Endodermal cell (in vitro differentiated cells): ENCODE results near the gene NUCKS1. TPM values are rescaled to one million over a fixed set of nuclear protein-coding genes. Genes with fewer than 3 reads are reported as not detected.

Experiments used
- DNase-seq: peaks from one replicate; pipeline ENCODE4 v3.0.0-alpha.2; 2017
- H3K27ac ChIP-seq: 2 replicates; pipeline ENCODE4 v1.5.1; 2013; ENCODE audit warnings: mild to moderate bottlenecking, low read depth, low read length, moderate library complexity
- H3K27me3 ChIP-seq: 2 replicates; pipeline ENCODE4 v1.6.1; 2013; ENCODE audit warnings: mild to moderate bottlenecking, low read length, moderate library complexity; ENCODE audit not compliant: insufficient read depth, control insufficient read depth, poor library complexity, severe bottlenecking
- H3K36me3 ChIP-seq: 2 replicates; pipeline ENCODE4 v1.7.0; 2013; ENCODE audit warnings: mild to moderate bottlenecking, low read length, moderate library complexity; ENCODE audit not compliant: control insufficient read depth, insufficient read depth
- H3K4me1 ChIP-seq: one replicate; pipeline ENCODE4 v1.7.0; 2013; ENCODE audit warnings: low read length; ENCODE audit not compliant: control insufficient read depth, insufficient read depth
- H3K4me3 ChIP-seq: 2 replicates; pipeline ENCODE4 v1.5.1; 2013; ENCODE audit warnings: mild to moderate bottlenecking, low read length, moderate library complexity
- H3K9ac ChIP-seq: 2 replicates; pipeline ENCODE4 v1.6.1; 2013; ENCODE audit warnings: mild to moderate bottlenecking, low read length, moderate library complexity; ENCODE audit not compliant: poor library complexity, severe bottlenecking; ENCODE audit errors: extremely low read depth
- H3K9me3 ChIP-seq: 2 replicates; pipeline ENCODE4 v1.6.1; 2013; ENCODE audit warnings: mild to moderate bottlenecking, low read length, moderate library complexity; ENCODE audit not compliant: control insufficient read depth
- H3K27ac Mint-ChIP-seq: 2 replicates; pipeline ENCODE4 v1.8.0; 2020; ENCODE audit warnings: mixed read lengths
- H3K27me3 Mint-ChIP-seq: 2 replicates; pipeline ENCODE4 v1.8.0; 2021; ENCODE audit warnings: mild to moderate bottlenecking, mixed read lengths; ENCODE audit not compliant: insufficient read depth
- H3K36me3 Mint-ChIP-seq: 2 replicates; pipeline ENCODE4 v1.8.0; 2020; ENCODE audit warnings: low read depth, mixed read lengths
- H3K4me1 Mint-ChIP-seq: 2 replicates; pipeline ENCODE4 v1.8.0; 2020; ENCODE audit warnings: mixed read lengths
- H3K4me3 Mint-ChIP-seq: 2 replicates; pipeline ENCODE4 v1.8.0; 2020; ENCODE audit warnings: mild to moderate bottlenecking, moderate library complexity, mixed read lengths
- H3K9me3 Mint-ChIP-seq: 2 replicates; pipeline ENCODE4 v1.8.0; 2020; ENCODE audit warnings: mild to moderate bottlenecking, mixed read lengths
- WGBS, 2 experiments: methylation state at CpG; one replicate each; pipeline versions ENCODE4 v1.1.5 to v1.1.7; 2013; ENCODE audit warnings: missing lambda C conversion rate in 2 of 2, mixed read lengths in 1 of 2; ENCODE audit not compliant: insufficient coverage in 1 of 2, insufficient read length in 1 of 2; 5-methylcytosine and 5-hydroxymethylcytosine counted together
- total RNA-seq, 2 donors: library from RNA; stranded (reverse); fragmentation: NEBNext Ultra II Directional in 1 of 2; extraction: Animal tissue kit (Norgen Biotek cat#: 25700) in 1 of 2; gene quantifications; 2 replicates in 1 of 2; 3 replicates in 1 of 2; pipeline ENCODE4 v1.2.1, GENCODE V29; 2021
- TF ChIP-seq, protein P1 (sequence below): fragments of 200-600 bp; sonication (generic); conservative IDR thresholded peaks from 2 replicates; pipeline ENCODE4 v1.5.0; 2021; ENCODE audit warnings: antibody characterized with exemption, mild to moderate bottlenecking

Gene NUCKS1
- total RNA-seq, 2 donors from 2014 or later: 380 to 532 TPM

DNA sequence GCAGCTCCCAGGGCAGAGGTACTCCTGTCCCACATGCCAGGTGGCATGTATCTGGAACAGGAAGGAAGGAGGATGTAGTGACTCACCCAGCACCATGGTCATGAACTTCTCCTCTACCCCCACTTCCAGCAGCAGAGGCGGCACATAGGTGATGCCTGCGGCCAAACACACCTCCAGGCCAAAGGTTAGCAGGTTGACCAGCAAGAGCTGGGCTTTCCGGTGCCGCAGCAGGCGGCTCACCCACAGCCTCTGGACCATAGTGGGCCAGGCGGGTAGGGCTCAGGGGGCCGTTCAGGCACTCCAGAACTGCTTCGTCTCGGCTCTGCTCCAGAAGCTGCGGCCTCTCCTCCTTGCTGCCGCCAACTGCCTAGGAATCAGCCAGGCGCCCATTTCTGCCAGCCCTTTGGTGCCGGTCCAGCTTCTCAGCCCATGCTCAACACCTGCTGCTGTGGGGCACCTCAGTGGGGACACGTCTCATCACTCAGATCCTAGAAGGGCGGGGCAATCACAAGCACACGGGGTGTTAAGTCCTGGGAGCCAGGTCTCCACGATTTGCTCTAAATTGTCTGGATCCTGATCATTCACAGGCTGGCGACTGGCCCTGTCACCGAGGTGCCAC is 85.5 kb downstream of the NUCKS1 start:
- Histone ChIP-seq H3K9ac (no peak overlapping the region), H3K36me3 (no peaks in the 10 kb centered on the region), H3K27ac (no peak overlapping the region), H3K4me1 (peaks cover 7% of the 10 kb centered on the region), H3K27me3 (no peaks in the 10 kb centered on the region), H3K4me3 (no peak overlapping the region), H3K9me3 (no peaks in the 10 kb centered on the region)
- H3K27me3 Mint-ChIP-seq: peaks cover 6% of the 10 kb centered on the region
- no peak overlapping the region for H3K27ac Mint-ChIP-seq
- 93 to 97% methylated on average over 12 to 19 of the region's 19 CpGs for WGBS, 2 experiments
- peaks cover 38% of the 10 kb centered on the region for H3K4me1 Mint-ChIP-seq
- peaks cover 8% of the 10 kb centered on the region for H3K36me3 Mint-ChIP-seq
- TF ChIP-seq, protein P1, sequence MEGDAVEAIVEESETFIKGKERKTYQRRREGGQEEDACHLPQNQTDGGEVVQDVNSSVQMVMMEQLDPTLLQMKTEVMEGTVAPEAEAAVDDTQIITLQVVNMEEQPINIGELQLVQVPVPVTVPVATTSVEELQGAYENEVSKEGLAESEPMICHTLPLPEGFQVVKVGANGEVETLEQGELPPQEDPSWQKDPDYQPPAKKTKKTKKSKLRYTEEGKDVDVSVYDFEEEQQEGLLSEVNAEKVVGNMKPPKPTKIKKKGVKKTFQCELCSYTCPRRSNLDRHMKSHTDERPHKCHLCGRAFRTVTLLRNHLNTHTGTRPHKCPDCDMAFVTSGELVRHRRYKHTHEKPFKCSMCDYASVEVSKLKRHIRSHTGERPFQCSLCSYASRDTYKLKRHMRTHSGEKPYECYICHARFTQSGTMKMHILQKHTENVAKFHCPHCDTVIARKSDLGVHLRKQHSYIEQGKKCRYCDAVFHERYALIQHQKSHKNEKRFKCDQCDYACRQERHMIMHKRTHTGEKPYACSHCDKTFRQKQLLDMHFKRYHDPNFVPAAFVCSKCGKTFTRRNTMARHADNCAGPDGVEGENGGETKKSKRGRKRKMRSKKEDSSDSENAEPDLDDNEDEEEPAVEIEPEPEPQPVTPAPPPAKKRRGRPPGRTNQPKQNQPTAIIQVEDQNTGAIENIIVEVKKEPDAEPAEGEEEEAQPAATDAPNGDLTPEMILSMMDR: no peak
- DNase-seq: peak; percentile 51
- H3K9me3 Mint-ChIP-seq: no peaks in the 10 kb centered on the region
- no peak overlapping the region for H3K4me3 Mint-ChIP-seq

DNA sequence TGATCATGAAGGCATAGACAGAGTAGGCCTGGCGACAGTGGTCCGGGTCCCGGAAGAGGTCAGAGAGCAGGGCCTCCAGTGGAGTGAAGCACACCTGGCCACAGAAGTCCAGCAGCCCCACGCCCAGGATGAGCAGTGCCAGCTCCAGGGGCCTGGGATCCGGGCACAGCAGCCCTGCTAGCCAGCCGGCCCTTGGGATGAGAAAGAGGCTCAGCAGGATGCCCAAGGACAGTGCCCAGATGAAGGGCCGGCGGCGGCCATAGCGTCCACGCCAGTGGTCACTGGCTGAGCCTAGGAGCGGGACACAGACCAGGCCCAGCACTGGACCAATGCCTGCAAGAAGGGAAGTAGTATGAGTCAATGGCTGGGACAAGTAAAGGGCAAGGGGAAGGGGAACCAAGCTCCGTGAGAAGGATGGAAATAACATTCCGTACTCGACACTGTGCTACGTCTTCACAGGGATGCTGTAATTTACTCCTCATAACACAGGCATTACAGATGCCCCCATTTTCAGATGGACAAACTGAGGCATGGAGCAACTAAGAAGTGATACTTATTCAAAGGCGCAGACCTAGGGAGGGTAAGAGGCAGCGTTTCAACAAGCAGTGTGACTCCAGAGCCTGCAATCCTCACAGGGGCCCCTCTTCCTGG is 86.6 kb downstream of the NUCKS1 start:
- no peaks in the 10 kb centered on the region for H3K9me3 ChIP-seq
- H3K27ac ChIP-seq: no peak overlapping the region
- H3K9me3 Mint-ChIP-seq: no peaks in the 10 kb centered on the region
- peaks cover 27% of the 10 kb centered on the region for H3K4me1 Mint-ChIP-seq
- no peaks in the 10 kb centered on the region for H3K36me3 ChIP-seq
- H3K27ac Mint-ChIP-seq: no peak overlapping the region
- WGBS, 2 experiments: 95 to 96% methylated on average over 11 to 18 of the region's 18 CpGs
- TF ChIP-seq, protein P1: no peak
- no peak overlapping the region for H3K9ac ChIP-seq
- no peak for DNase-seq
- H3K27me3 Mint-ChIP-seq: peaks cover 4% of the 10 kb centered on the region
- peaks cover 7% of the 10 kb centered on the region for H3K4me1 ChIP-seq
- no peak overlapping the region for H3K4me3 ChIP-seq
- H3K4me3 Mint-ChIP-seq: no peak overlapping the region
- no peaks in the 10 kb centered on the region for H3K27me3 ChIP-seq
- H3K36me3 Mint-ChIP-seq: peaks cover 8% of the 10 kb centered on the region

Other genes starting within 250 kb of the NUCKS1 start
- gene CDK18, start 245.5 kb downstream of the NUCKS1 start, total RNA-seq: 10 to 100 TPM; 58.1 to 88.7 TPM
- 10 to 100 TPM; 29.6 to 41.6 TPM for gene ELK4, start 118.2 kb downstream of the NUCKS1 start, total RNA-seq
- gene SLC45A3, start 69.7 kb downstream of the NUCKS1 start, total RNA-seq: 10 to 100 TPM in 1 of 2 donors, 1 to 10 TPM in 1; 7.9 to 10.2 TPM
- 1 to 10 TPM; 5.7 to 7.2 TPM for gene RAB29, start 25.3 kb upstream of the NUCKS1 start, total RNA-seq
- 10 to 100 TPM; 17.1 to 32.8 TPM for gene SLC41A1, start 63.0 kb upstream of the NUCKS1 start, total RNA-seq
- gene PM20D1, start 100.0 kb upstream of the NUCKS1 start, total RNA-seq: not detected
- gene SLC26A9, start 193.3 kb upstream of the NUCKS1 start, total RNA-seq: under 1 TPM; 0.22 TPM